Measurements from ENCODE around the gene SLC26A1. TPM values are rescaled to one million over a fixed set of nuclear protein-coding genes. Genes with fewer than 3 reads are reported as not detected.

SLC26A1 gene
- total and polyA plus RNA-seq, 2 of the 13 experiments (the other 11 are each of a cell fraction or from before 2014, with no cell fraction given): 5.4 to 22.9 TPM

DNA sequence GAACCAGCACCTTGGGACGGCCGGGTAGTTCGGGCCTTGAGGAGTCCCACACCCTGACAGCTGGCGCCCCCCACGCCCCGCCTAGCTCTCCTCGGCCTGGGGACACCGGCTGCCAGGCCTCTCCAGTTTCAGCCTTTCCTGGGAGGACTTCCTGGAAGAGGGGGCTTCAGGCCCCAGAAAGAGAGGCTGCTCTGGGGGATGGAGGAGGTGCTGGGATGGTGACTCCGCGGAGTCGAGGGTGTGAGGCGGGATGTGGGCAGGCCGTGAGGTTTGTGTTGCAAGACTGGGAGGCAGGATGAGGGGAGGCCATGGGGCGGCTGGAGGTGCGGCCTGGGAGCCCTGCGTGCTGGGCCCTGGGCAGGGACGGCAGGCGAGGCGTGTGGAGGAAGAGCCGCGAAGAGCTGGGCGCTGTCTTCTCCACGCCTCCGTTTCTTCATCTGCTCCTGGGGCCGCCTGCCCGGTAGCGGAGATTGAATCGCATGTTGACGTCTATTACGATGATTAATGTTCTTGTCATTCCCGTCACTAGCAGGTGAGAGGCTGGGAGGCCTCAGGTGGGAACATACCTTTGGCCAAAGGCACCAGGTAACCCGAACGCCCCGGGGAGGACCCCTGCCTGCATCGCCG, 17.3 kb upstream of the SLC26A1 start (continued):
- TF ChIP-seq, protein P1, sequence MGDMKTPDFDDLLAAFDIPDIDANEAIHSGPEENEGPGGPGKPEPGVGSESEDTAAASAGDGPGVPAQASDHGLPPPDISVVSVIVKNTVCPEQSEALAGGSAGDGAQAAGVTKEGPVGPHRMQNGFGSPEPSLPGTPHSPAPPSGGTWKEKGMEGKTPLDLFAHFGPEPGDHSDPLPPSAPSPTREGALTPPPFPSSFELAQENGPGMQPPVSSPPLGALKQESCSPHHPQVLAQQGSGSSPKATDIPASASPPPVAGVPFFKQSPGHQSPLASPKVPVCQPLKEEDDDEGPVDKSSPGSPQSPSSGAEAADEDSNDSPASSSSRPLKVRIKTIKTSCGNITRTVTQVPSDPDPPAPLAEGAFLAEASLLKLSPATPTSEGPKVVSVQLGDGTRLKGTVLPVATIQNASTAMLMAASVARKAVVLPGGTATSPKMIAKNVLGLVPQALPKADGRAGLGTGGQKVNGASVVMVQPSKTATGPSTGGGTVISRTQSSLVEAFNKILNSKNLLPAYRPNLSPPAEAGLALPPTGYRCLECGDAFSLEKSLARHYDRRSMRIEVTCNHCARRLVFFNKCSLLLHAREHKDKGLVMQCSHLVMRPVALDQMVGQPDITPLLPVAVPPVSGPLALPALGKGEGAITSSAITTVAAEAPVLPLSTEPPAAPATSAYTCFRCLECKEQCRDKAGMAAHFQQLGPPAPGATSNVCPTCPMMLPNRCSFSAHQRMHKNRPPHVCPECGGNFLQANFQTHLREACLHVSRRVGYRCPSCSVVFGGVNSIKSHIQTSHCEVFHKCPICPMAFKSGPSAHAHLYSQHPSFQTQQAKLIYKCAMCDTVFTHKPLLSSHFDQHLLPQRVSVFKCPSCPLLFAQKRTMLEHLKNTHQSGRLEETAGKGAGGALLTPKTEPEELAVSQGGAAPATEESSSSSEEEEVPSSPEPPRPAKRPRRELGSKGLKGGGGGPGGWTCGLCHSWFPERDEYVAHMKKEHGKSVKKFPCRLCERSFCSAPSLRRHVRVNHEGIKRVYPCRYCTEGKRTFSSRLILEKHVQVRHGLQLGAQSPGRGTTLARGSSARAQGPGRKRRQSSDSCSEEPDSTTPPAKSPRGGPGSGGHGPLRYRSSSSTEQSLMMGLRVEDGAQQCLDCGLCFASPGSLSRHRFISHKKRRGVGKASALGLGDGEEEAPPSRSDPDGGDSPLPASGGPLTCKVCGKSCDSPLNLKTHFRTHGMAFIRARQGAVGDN (CRISPR knock-in tag; IDR thresholded peaks at IDR 0.05): peak; percentile 85
- TF ChIP-seq, protein P2, sequence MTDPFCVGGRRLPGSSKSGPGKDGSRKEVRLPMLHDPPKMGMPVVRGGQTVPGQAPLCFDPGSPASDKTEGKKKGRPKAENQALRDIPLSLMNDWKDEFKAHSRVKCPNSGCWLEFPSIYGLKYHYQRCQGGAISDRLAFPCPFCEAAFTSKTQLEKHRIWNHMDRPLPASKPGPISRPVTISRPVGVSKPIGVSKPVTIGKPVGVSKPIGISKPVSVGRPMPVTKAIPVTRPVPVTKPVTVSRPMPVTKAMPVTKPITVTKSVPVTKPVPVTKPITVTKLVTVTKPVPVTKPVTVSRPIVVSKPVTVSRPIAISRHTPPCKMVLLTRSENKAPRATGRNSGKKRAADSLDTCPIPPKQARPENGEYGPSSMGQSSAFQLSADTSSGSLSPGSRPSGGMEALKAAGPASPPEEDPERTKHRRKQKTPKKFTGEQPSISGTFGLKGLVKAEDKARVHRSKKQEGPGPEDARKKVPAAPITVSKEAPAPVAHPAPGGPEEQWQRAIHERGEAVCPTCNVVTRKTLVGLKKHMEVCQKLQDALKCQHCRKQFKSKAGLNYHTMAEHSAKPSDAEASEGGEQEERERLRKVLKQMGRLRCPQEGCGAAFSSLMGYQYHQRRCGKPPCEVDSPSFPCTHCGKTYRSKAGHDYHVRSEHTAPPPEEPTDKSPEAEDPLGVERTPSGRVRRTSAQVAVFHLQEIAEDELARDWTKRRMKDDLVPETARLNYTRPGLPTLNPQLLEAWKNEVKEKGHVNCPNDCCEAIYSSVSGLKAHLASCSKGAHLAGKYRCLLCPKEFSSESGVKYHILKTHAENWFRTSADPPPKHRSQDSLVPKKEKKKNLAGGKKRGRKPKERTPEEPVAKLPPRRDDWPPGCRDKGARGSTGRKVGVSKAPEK (CRISPR knock-in tag; IDR thresholded peaks at IDR 0.05; ENCODE audit: borderline replicate concordance): no peak
- TF ChIP-seq, protein P3, sequence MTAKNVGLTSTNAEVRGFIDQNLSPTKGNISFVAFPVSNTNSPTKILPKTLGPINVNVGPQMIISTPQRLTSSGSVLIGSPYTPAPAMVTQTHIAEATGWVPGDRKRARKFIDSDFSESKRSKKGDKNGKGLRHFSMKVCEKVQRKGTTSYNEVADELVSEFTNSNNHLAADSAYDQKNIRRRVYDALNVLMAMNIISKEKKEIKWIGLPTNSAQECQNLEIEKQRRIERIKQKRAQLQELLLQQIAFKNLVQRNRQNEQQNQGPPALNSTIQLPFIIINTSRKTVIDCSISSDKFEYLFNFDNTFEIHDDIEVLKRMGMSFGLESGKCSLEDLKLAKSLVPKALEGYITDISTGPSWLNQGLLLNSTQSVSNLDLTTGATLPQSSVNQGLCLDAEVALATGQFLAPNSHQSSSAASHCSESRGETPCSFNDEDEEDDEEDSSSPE (CRISPR knock-in tag; IDR thresholded peaks at IDR 0.05): peak; percentile 11; the same call in 1 of the 2 replicates
- TF ChIP-seq FOXJ3 (CRISPR knock-in tag; IDR thresholded peaks at IDR 0.05; ENCODE audit: borderline replicate concordance) (no peak), FIP1L1 (IDR thresholded peaks at IDR 0.05; ENCODE audit: borderline replicate concordance, insufficient read depth, low read depth, low read length) (no peak), ZNF350 (CRISPR knock-in tag; IDR thresholded peaks at IDR 0.05; ENCODE audit: borderline replicate concordance, low read depth) (no peak), RXRA (CRISPR knock-in tag; IDR thresholded peaks at IDR 0.05) (no peak; the same call in 1 of the 2 replicates), ZNF670 (CRISPR knock-in tag; IDR thresholded peaks at IDR 0.05; ENCODE audit: borderline replicate concordance) (no peak), ZNF782 (CRISPR knock-in tag; IDR thresholded peaks at IDR 0.05; ENCODE audit: borderline replicate concordance) (no peak), ZNF891 (CRISPR knock-in tag; IDR thresholded peaks at IDR 0.05) (no peak; the same call in 1 of the 2 replicates), ZNF230 (CRISPR knock-in tag; IDR thresholded peaks at IDR 0.05) (no peak), SMYD3 (CRISPR knock-in tag; IDR thresholded peaks at IDR 0.05) (no peak), MIER2 (CRISPR knock-in tag; IDR thresholded peaks at IDR 0.05) (no peak)
- TF ChIP-seq, protein P4, sequence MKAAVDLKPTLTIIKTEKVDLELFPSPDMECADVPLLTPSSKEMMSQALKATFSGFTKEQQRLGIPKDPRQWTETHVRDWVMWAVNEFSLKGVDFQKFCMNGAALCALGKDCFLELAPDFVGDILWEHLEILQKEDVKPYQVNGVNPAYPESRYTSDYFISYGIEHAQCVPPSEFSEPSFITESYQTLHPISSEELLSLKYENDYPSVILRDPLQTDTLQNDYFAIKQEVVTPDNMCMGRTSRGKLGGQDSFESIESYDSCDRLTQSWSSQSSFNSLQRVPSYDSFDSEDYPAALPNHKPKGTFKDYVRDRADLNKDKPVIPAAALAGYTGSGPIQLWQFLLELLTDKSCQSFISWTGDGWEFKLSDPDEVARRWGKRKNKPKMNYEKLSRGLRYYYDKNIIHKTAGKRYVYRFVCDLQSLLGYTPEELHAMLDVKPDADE (CRISPR knock-in tag; IDR thresholded peaks at IDR 0.05): no peak
- TF ChIP-seq, protein P5, sequence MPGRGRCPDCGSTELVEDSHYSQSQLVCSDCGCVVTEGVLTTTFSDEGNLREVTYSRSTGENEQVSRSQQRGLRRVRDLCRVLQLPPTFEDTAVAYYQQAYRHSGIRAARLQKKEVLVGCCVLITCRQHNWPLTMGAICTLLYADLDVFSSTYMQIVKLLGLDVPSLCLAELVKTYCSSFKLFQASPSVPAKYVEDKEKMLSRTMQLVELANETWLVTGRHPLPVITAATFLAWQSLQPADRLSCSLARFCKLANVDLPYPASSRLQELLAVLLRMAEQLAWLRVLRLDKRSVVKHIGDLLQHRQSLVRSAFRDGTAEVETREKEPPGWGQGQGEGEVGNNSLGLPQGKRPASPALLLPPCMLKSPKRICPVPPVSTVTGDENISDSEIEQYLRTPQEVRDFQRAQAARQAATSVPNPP (CRISPR knock-in tag; IDR thresholded peaks at IDR 0.05): no peak
- TF ChIP-seq, protein P6, sequence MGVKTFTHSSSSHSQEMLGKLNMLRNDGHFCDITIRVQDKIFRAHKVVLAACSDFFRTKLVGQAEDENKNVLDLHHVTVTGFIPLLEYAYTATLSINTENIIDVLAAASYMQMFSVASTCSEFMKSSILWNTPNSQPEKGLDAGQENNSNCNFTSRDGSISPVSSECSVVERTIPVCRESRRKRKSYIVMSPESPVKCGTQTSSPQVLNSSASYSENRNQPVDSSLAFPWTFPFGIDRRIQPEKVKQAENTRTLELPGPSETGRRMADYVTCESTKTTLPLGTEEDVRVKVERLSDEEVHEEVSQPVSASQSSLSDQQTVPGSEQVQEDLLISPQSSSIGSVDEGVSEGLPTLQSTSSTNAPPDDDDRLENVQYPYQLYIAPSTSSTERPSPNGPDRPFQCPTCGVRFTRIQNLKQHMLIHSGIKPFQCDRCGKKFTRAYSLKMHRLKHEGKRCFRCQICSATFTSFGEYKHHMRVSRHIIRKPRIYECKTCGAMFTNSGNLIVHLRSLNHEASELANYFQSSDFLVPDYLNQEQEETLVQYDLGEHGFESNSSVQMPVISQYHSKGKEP (CRISPR knock-in tag; IDR thresholded peaks at IDR 0.05): no peak

Measured in HepG2 (cell line).